ENCODE measurements around the gene PAK3. TPM values are rescaled to one million over a fixed set of nuclear protein-coding genes. Genes with fewer than 3 reads are reported as not detected.
A peak's percentile ranks its signal among the peaks of the same experiment; 100 is the strongest.

PAK3 gene
- total RNA-seq, 1 experiment from 2014 or later = 4.1 TPM

GRCh38 chrX:111260451-111260850 lies 164.5 kb downstream of the PAK3 start:
- H3K27ac ChIP-seq = no peak overlapping the region
- no peak overlapping the region for H3K4me3 ChIP-seq
- H3K27me3 ChIP-seq = no peaks in the 10 kb centered on the region
- H3K9me3 ChIP-seq (replicated peaks) = peaks cover 3% of the 10 kb centered on the region; the same call in 1 of the 2 replicates
- peaks cover 18% of the 10 kb centered on the region for H3K4me1 ChIP-seq
- H3K36me3 ChIP-seq = peaks cover 2% of the 10 kb centered on the region; the same call in 1 of the 2 replicates
- DNase-seq = no peak

- H3K27ac ChIP-seq = no peak overlapping the region
- H3K27me3 ChIP-seq = no peaks in the 10 kb centered on the region
- no peaks in the 10 kb centered on the region for H3K9me3 ChIP-seq (replicated peaks)
- no peak for DNase-seq
- H3K4me3 ChIP-seq = no peak overlapping the region
- 0 out of 2 replicates have a peak, but pooled peaks cover 2% of the 10 kb centered on the region for H3K36me3 ChIP-seq
- H3K4me1 ChIP-seq = peaks cover 14% of the 10 kb centered on the region
Observed at GRCh38 chrX:111262086-111262485, 166.1 kb downstream of the PAK3 start.

- Histone ChIP-seq H3K4me1 (peaks cover 11% of the 10 kb centered on the region), H3K27me3 (no peaks in the 10 kb centered on the region), H3K4me3 (no peak overlapping the region), H3K27ac (no peak overlapping the region), H3K9me3 (replicated peaks) (no peaks in the 10 kb centered on the region), H3K36me3 (0 out of 2 replicates have a peak, but pooled peaks cover 2% of the 10 kb centered on the region)
- no peak for DNase-seq
Observed at GRCh38 chrX:111264385-111264784, 168.4 kb downstream of the PAK3 start.

GRCh38 chrX:111265486-111265885 lies 169.5 kb downstream of the PAK3 start:
- 0 out of 2 replicates have a peak, but pooled peaks cover 2% of the 10 kb centered on the region for H3K36me3 ChIP-seq
- H3K9me3 ChIP-seq (replicated peaks) = no peaks in the 10 kb centered on the region
- H3K27me3 ChIP-seq = no peaks in the 10 kb centered on the region
- no peak overlapping the region for H3K27ac ChIP-seq
- H3K4me3 ChIP-seq = no peak overlapping the region
- H3K4me1 ChIP-seq = peaks cover 5% of the 10 kb centered on the region
- no peak for DNase-seq

- H3K9me3 ChIP-seq (replicated peaks) = no peaks in the 10 kb centered on the region
Observed at GRCh38 chrX:111268506-111268905, 172.5 kb downstream of the PAK3 start.

GRCh38 chrX:111270339-111270738 lies 174.3 kb downstream of the PAK3 start, which contains the start of gene CAPN6:
Gene CAPN6, minus strand, starts transcription at chrX:111270483. Its CDS starts 6,547 bp downstream, at chrX:111263936.
- Histone ChIP-seq H3K4me3 (peak within 1 kb of the TSS; percentile 49), H3K4me1 (no peaks in the 10 kb centered on the region), H3K27ac (no peak within 1 kb of the TSS; the same call in 1 of the 2 replicates), H3K9me3 (replicated peaks) (no peaks in the 10 kb centered on the region), H3K27me3 (no peaks in the 10 kb centered on the region), H3K36me3 (no peaks in the 10 kb centered on the region)
- DNase-seq = peak; percentile 54 to 65

More at GRCh38 chrX:111268506-111268905, 172.5 kb downstream of the PAK3 start:
- H3K27me3 ChIP-seq = no peaks in the 10 kb centered on the region
- peak overlapping the region; percentile 49 for H3K4me3 ChIP-seq
- H3K4me1 ChIP-seq = no peaks in the 10 kb centered on the region
- no peak for DNase-seq
- H3K36me3 ChIP-seq = no peaks in the 10 kb centered on the region
- H3K27ac ChIP-seq = no peak overlapping the region

Other genes with a start within 250 kb of the PAK3 start
- 123 and 126 TPM in 2 replicates for gene CAPN6, start 174.3 kb downstream of the PAK3 start, total RNA-seq (2014; rRNA removed; shearing (Covaris generic))